HepG2 (cell line): ENCODE data around the gene ARRDC4. TPM values are rescaled to one million over a fixed set of nuclear protein-coding genes. Genes with fewer than 3 reads are reported as not detected.

Experiments
- ADNP ChIP-seq: sonication (generic); formaldehyde crosslinking; IDR thresholded peaks from 2 replicates; pipeline ENCODE4 v1.4.0; 2020; ENCODE audit warnings: missing genetic modification reagents
- E2F2 ChIP-seq: sonication (generic); formaldehyde crosslinking; IDR thresholded peaks from 2 replicates; pipeline ENCODE4 v1.4.0; 2020; ENCODE audit warnings: missing genetic modification reagents, borderline replicate concordance
- EHMT2 ChIP-seq: fragments of 200-600 bp; sonication (generic); IDR thresholded peaks from 2 replicates; pipeline ENCODE4 v1.7.0; 2017; ENCODE audit warnings: antibody characterized with exemption, low read depth, low read length, borderline replicate concordance
- HHEX ChIP-seq: IDR thresholded peaks from 2 replicates; pipeline ENCODE4 v1.6.1; 2016; ENCODE audit warnings: control low read depth
- HOXA5 ChIP-seq: sonication (generic); formaldehyde crosslinking; IDR thresholded peaks from 2 replicates; pipeline ENCODE4 v1.4.0; 2020; ENCODE audit warnings: missing genetic modification reagents
- LRRFIP1 ChIP-seq: sonication (generic); formaldehyde crosslinking; conservative IDR thresholded peaks from 2 replicates; pipeline ENCODE4 v1.4.0; 2020; ENCODE audit warnings: missing genetic modification reagents
- MLX ChIP-seq: IDR thresholded peaks from 2 replicates; pipeline ENCODE4 v1.6.1; 2016
- MLXIP ChIP-seq: sonication (generic); formaldehyde crosslinking; IDR thresholded peaks from 2 replicates; pipeline ENCODE4 v1.9.0; 2021; ENCODE audit warnings: missing genetic modification reagents, borderline replicate concordance
- ZNF3 ChIP-seq: IDR thresholded peaks from 2 replicates; pipeline ENCODE4 v1.7.0; 2017; ENCODE audit warnings: inconsistent platforms
- ZNF569 ChIP-seq: sonication (generic); formaldehyde crosslinking; IDR thresholded peaks from 2 replicates; pipeline ENCODE4 v1.5.0; 2020; ENCODE audit warnings: mild to moderate bottlenecking, missing genetic modification reagents, moderate library complexity, borderline replicate concordance
- ZNF672 ChIP-seq: sonication (generic); formaldehyde crosslinking; IDR thresholded peaks from 2 replicates; pipeline ENCODE4 v1.8.1; 2022; ENCODE audit warnings: missing genetic modification reagents
- ZNF773 ChIP-seq: sonication (generic); formaldehyde crosslinking; IDR thresholded peaks from 2 replicates; pipeline ENCODE4 v1.4.0; 2020; ENCODE audit warnings: missing genetic modification reagents, borderline replicate concordance
- ZNF777 ChIP-seq: sonication (generic); formaldehyde crosslinking; IDR thresholded peaks from 2 replicates; pipeline ENCODE4 v1.4.0; 2020; ENCODE audit warnings: missing genetic modification reagents
- ZNF816 ChIP-seq: sonication (generic); formaldehyde crosslinking; IDR thresholded peaks from 2 replicates; pipeline ENCODE4 v1.8.0; 2022; ENCODE audit warnings: missing genetic modification reagents, mild to moderate bottlenecking, borderline replicate concordance
- ZNF879 ChIP-seq: sonication (generic); formaldehyde crosslinking; IDR thresholded peaks from 2 replicates; pipeline ENCODE4 v1.8.1; 2023; ENCODE audit warnings: missing genetic modification reagents
- polyA plus RNA-seq, 8 experiments: library from polyadenylated mRNA; depleted of rRNA in 3 of 8; stranded (reverse) in 7 of 8; unstranded in 1 of 8; fragments of >200 nt; fragmentation: Illumina TruSeq in 4 of 8; extraction: Trizol in 4 of 8; gene quantifications; 2 replicates each; pipeline versions ENCODE4 v1.2.1 to v1.2.3, GENCODE V29; 2011 to 2016; ENCODE audit warnings: low read depth in 4 of 8, missing spikeins in 1 of 8, mixed read lengths in 1 of 8; ENCODE audit not compliant: insufficient read depth in 1 of 8
- total RNA-seq, 5 experiments: library from RNA; depleted of rRNA; stranded (reverse); fragments of >200 nt; fragmentation: Illumina TruSeq; extraction: Trizol; gene quantifications; 2 replicates each; pipeline ENCODE4 v1.2.3, GENCODE V29; 2016; ENCODE audit warnings: low read depth in 1 of 5
- TF ChIP-seq, protein P1 (sequence below), 2 experiments: sonication (generic) in 1 of 2; formaldehyde crosslinking in 1 of 2; IDR thresholded peaks; 2 replicates each; pipeline versions ENCODE4 v1.5.1 to v1.6.1; 2011 to 2020; ENCODE audit warnings: borderline replicate concordance in 1 of 2, low read depth in 1 of 2, low read length in 1 of 2, mild to moderate bottlenecking in 1 of 2, missing genetic modification reagents in 1 of 2, moderate library complexity in 1 of 2
- TF ChIP-seq, protein P2 (sequence below): sonication (generic); formaldehyde crosslinking; IDR thresholded peaks from 2 replicates; pipeline ENCODE4 v1.5.1; 2020; ENCODE audit warnings: missing genetic modification reagents, mild to moderate bottlenecking, borderline replicate concordance

The ARRDC4 gene
- total and polyA plus RNA-seq, 2 of the 13 experiments (the other 11 are each of a cell fraction or from before 2014, with no cell fraction given), result 1.5 to 2.5 TPM

- TF ChIP-seq LRRFIP1 (CRISPR knock-in tag), result no peak
- peak; percentile 100 for TF ChIP-seq MLXIP (CRISPR knock-in tag)
- no peak for TF ChIP-seq ADNP
- TF ChIP-seq, protein P1, sequence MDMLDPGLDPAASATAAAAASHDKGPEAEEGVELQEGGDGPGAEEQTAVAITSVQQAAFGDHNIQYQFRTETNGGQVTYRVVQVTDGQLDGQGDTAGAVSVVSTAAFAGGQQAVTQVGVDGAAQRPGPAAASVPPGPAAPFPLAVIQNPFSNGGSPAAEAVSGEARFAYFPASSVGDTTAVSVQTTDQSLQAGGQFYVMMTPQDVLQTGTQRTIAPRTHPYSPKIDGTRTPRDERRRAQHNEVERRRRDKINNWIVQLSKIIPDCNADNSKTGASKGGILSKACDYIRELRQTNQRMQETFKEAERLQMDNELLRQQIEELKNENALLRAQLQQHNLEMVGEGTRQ (IDR thresholded peaks at IDR 0.05; ENCODE audit: low read depth, low read length), result peak; percentile 62
- TF ChIP-seq, protein P1 (CRISPR knock-in tag; IDR thresholded peaks at IDR 0.05; ENCODE audit: borderline replicate concordance), result peak; percentile 39; the same call in 1 of the 2 replicates
- TF ChIP-seq, protein P2, sequence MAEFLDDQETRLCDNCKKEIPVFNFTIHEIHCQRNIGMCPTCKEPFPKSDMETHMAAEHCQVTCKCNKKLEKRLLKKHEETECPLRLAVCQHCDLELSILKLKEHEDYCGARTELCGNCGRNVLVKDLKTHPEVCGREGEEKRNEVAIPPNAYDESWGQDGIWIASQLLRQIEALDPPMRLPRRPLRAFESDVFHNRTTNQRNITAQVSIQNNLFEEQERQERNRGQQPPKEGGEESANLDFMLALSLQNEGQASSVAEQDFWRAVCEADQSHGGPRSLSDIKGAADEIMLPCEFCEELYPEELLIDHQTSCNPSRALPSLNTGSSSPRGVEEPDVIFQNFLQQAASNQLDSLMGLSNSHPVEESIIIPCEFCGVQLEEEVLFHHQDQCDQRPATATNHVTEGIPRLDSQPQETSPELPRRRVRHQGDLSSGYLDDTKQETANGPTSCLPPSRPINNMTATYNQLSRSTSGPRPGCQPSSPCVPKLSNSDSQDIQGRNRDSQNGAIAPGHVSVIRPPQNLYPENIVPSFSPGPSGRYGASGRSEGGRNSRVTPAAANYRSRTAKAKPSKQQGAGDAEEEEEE (CRISPR knock-in tag), result no peak
- TF ChIP-seq ZNF672 (CRISPR knock-in tag), result no peak
- peak; percentile 100 for TF ChIP-seq MLX (CRISPR knock-in tag)
- TF ChIP-seq ZNF773, result no peak
- TF ChIP-seq ZNF3, result no peak
- no peak for TF ChIP-seq E2F2 (CRISPR knock-in tag)
- TF ChIP-seq ZNF569 (CRISPR knock-in tag), result no peak
- TF ChIP-seq ZNF816, result no peak
- peak; percentile 46; the same call in 1 of the 2 replicates for TF ChIP-seq EHMT2
- no peak for TF ChIP-seq HOXA5
- TF ChIP-seq HHEX (CRISPR knock-in tag), result no peak
- TF ChIP-seq ZNF777, result peak; percentile 62; the same call in 1 of the 2 replicates
- TF ChIP-seq ZNF879 (CRISPR knock-in tag), result no peak
Measured at GRCh38 chr15:97960364-97961066, at the start of gene ARRDC4 (continued).
